Stomach smooth muscle (tissue), 2 donors: ENCODE data around the gene KCND2.
A peak's percentile ranks its signal among the peaks of the same experiment; 100 is the strongest.

Experiments used
- H3K27ac ChIP-seq: one replicate; pipeline ENCODE4 v1.7.0; 2013; ENCODE audit warnings: mild to moderate bottlenecking, low read length, inconsistent platforms
- H3K27me3 ChIP-seq, 2 donors: one replicate each; pipeline ENCODE4 v1.7.0; 2013; ENCODE audit warnings: low read length in 2 of 2; ENCODE audit not compliant: insufficient read depth in 2 of 2, control insufficient read depth in 1 of 2
- H3K36me3 ChIP-seq, 2 donors: one replicate each; pipeline ENCODE4 v1.7.0; 2013; ENCODE audit warnings: low read length in 2 of 2; ENCODE audit not compliant: control insufficient read depth in 2 of 2, insufficient read depth in 2 of 2
- H3K4me1 ChIP-seq: one replicate; pipeline ENCODE4 v1.7.0; 2013; ENCODE audit warnings: low read length; ENCODE audit not compliant: control insufficient read depth, insufficient read depth
- H3K4me3 ChIP-seq, 2 donors: one replicate each; pipeline ENCODE4 v1.7.0; 2013; ENCODE audit warnings: low read length in 2 of 2
- H3K9ac ChIP-seq, 2 donors: one replicate each; pipeline ENCODE4 v1.7.0; 2013; ENCODE audit warnings: low read length in 2 of 2, mild to moderate bottlenecking in 1 of 2
- H3K9me3 ChIP-seq, 2 donors: one replicate each; pipeline ENCODE4 v1.7.0; 2013; ENCODE audit warnings: low read length in 2 of 2; ENCODE audit not compliant: control insufficient read depth in 2 of 2
- donor health status: healthy.
- donor health status: Pancreatic carcinoma.

Gene KCND2

GRCh38 chr7:120272261-120272660, 714 bp upstream of the KCND2 start:
- Histone ChIP-seq H3K27ac (no peak overlapping the region), H3K4me3 (peak overlapping the region; percentile 41 to 77), H3K4me1 (peaks cover 8% of the 10 kb centered on the region), H3K9me3 (peaks cover 0 to 2% of the 10 kb centered on the region in 2 donors), H3K36me3 (no peaks in the 10 kb centered on the region), H3K9ac (no peak overlapping the region), H3K27me3 (peaks cover 5 to 12% of the 10 kb centered on the region in 2 donors)

DNA sequence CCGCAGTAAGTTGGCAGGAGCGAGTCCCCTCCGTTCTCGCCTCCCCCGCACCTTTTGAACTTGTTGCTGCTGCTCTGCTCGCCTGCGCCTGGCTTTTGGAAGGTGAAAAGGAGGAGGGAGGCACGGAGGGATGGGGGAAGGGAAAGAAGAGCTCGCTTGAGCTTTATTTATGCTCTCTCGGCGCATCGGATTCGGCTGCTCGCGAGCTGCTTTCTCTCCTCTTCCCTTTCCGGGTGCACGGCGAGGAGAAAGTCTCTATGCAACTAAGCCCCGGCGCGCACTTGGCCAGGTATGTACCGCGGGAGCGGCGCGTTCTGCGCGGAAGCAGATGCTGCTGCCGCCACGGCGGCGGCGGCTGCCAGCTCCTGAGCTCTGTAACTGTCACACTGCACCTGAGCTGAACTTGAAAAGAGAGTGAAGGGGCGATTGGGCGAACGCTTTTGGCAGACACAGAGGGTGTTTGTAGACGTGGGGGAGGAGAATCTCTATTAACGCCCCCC, 551 bp downstream of the KCND2 start:
- Histone ChIP-seq H3K27me3 (peaks cover 5 to 12% of the 10 kb centered on the region in 2 donors), H3K27ac (no peak overlapping the region), H3K9ac (no peak overlapping the region), H3K9me3 (peaks cover 0 to 2% of the 10 kb centered on the region in 2 donors), H3K4me1 (peaks cover 8% of the 10 kb centered on the region), H3K4me3 (peak overlapping the region; percentile 60 to 72), H3K36me3 (no peaks in the 10 kb centered on the region)

DNA sequence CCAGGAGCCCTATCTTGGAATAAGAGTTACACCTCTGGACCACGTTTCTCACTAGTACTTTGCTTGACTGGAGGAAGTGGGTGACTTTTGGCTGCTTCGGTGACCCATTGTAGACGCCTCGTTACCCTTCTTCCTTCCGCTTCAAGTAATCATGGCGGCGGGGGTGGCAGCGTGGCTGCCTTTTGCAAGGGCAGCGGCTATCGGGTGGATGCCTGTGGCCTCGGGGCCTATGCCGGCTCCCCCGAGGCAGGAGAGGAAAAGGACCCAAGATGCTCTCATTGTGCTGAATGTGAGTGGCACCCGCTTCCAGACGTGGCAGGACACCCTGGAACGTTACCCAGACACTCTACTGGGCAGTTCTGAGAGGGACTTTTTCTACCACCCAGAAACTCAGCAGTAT, 1.5 kb downstream of the KCND2 start:
- Histone ChIP-seq H3K9me3 (peaks cover 0 to 2% of the 10 kb centered on the region in 2 donors), H3K9ac (no peak overlapping the region), H3K4me1 (peaks cover 8% of the 10 kb centered on the region), H3K27me3 (peaks cover 5 to 12% of the 10 kb centered on the region in 2 donors), H3K36me3 (no peaks in the 10 kb centered on the region), H3K4me3 (no peak overlapping the region), H3K27ac (no peak overlapping the region)

DNA sequence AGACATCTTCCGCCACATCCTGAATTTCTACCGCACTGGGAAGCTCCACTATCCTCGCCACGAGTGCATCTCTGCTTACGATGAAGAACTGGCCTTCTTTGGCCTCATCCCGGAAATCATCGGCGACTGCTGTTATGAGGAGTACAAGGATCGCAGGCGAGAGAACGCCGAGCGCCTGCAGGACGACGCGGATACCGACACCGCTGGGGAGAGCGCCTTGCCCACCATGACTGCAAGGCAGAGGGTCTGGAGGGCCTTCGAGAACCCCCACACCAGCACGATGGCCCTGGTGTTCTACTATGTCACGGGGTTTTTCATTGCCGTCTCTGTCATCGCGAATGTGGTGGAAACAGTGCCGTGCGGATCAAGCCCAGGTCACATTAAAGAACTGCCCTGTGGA, 1.9 kb downstream of the KCND2 start:
- H3K4me3 ChIP-seq: no peak overlapping the region
- H3K36me3 ChIP-seq: no peaks in the 10 kb centered on the region
- no peak overlapping the region for H3K27ac ChIP-seq
- H3K4me1 ChIP-seq: peaks cover 8% of the 10 kb centered on the region
- peaks cover 0 to 2% of the 10 kb centered on the region in 2 donors for H3K9me3 ChIP-seq
- no peak overlapping the region for H3K9ac ChIP-seq
- peaks cover 5 to 12% of the 10 kb centered on the region in 2 donors for H3K27me3 ChIP-seq

DNA sequence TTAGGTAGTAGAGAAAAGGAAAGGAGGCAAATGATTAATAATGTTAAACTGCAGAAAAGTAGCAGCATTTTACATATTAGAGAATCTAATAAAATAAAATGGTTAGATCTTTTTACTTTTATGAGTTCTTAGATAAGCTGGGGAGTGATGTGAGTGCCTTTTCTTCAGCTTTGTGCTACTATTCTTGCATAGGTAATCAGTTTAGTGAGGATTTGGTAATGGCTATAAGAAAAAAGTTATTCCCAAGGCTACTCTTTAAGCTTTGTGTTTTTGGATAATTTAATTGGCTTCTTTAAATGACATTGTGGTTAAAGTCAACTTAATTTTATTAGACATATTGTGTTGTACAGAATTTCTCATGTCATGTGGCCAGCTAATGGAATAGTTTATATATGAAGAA, 3.7 kb downstream of the KCND2 start:
- Histone ChIP-seq H3K9ac (no peak overlapping the region), H3K27me3 (peaks cover 5 to 9% of the 10 kb centered on the region in 2 donors), H3K9me3 (peaks cover 0 to 2% of the 10 kb centered on the region in 2 donors), H3K4me1 (peaks cover 8% of the 10 kb centered on the region), H3K4me3 (no peak overlapping the region), H3K27ac (no peak overlapping the region), H3K36me3 (no peaks in the 10 kb centered on the region)

DNA sequence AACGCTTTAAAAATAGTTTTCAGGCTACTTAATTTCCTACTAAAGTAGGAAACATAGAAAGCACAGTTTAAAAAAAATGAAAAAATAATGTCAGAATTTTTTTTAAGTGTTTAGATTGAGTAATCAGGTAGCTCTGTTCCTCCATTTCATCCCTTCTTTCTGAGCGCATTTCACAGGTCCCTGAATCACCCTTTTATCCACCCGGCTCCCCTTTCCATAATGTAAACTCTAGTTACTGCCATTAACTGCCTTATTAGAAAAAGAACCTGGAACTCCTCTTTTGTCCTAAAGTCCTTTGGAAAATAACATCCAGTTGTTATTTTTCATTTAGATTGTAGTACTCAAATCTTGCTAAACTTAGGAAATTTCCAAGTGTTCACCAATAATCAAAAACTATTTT, 5.8 kb downstream of the KCND2 start:
- H3K36me3 ChIP-seq: no peaks in the 10 kb centered on the region
- no peak overlapping the region for H3K4me3 ChIP-seq
- H3K9ac ChIP-seq: no peak overlapping the region
- H3K27ac ChIP-seq: no peak overlapping the region
- H3K4me1 ChIP-seq: no peaks in the 10 kb centered on the region
- H3K27me3 ChIP-seq: peaks cover 0 to 6% of the 10 kb centered on the region in 2 donors
- H3K9me3 ChIP-seq: peaks cover 0 to 2% of the 10 kb centered on the region in 2 donors

GRCh38 chr7:120280743-120281142, 7.8 kb downstream of the KCND2 start:
- H3K4me1 ChIP-seq: no peaks in the 10 kb centered on the region
- H3K27me3 ChIP-seq: no peaks in the 10 kb centered on the region
- H3K36me3 ChIP-seq: no peaks in the 10 kb centered on the region
- H3K9ac ChIP-seq: no peak overlapping the region
- no peak overlapping the region for H3K4me3 ChIP-seq
- no peaks in the 10 kb centered on the region for H3K9me3 ChIP-seq
- no peak overlapping the region for H3K27ac ChIP-seq

GRCh38 chr7:120293027-120293426, 20.1 kb downstream of the KCND2 start:
- no peaks in the 10 kb centered on the region for H3K36me3 ChIP-seq
- H3K27ac ChIP-seq: no peak overlapping the region
- no peaks in the 10 kb centered on the region for H3K4me1 ChIP-seq
- H3K4me3 ChIP-seq: no peak overlapping the region
- no peak overlapping the region for H3K9ac ChIP-seq
- H3K27me3 ChIP-seq: no peaks in the 10 kb centered on the region
- no peaks in the 10 kb centered on the region for H3K9me3 ChIP-seq

DNA sequence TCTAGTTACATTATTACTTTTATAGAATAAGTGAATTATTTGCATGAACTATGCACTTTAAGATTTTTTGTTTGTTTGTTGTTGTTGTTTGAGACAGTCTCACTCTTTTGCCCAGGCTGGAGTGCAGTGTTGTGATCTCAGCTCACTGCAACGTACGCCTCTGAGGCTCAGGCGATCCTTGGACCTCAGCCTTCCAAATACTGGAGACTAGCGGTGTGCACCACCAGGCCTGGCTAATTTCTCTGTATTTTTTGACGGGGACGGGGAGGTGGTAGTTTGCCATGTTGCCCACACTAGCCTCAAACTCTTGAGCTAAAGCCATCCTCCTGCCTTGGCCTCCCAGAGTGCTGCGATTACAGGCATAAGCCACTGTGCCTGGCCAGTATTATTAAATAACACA, 29.2 kb downstream of the KCND2 start:
- Histone ChIP-seq H3K4me3 (no peak overlapping the region), H3K4me1 (no peaks in the 10 kb centered on the region), H3K36me3 (no peaks in the 10 kb centered on the region), H3K27me3 (no peaks in the 10 kb centered on the region), H3K9ac (no peak overlapping the region), H3K9me3 (no peaks in the 10 kb centered on the region), H3K27ac (no peak overlapping the region)

DNA sequence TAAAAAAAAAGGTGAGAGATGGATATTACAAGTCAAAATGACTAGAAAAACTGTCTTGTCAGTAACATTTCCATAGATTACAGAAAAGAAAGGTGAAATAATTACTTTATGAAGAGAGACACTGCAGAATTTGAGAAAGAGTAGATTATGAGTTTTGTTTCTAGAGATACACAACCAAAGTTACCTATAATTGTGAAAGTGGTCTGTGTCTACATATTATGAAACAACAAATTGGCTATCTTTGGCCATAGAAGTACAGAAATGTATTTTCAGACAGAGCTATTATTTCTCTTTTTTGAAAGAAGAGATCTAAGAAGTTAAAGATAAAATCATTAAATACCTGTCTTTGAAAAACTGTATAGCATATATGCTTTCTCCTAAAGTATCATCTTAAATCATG, 30.1 kb downstream of the KCND2 start:
- no peaks in the 10 kb centered on the region for H3K36me3 ChIP-seq
- no peaks in the 10 kb centered on the region for H3K4me1 ChIP-seq
- no peaks in the 10 kb centered on the region for H3K9me3 ChIP-seq
- no peaks in the 10 kb centered on the region for H3K27me3 ChIP-seq
- H3K4me3 ChIP-seq: no peak overlapping the region
- H3K9ac ChIP-seq: no peak overlapping the region
- H3K27ac ChIP-seq: no peak overlapping the region

DNA sequence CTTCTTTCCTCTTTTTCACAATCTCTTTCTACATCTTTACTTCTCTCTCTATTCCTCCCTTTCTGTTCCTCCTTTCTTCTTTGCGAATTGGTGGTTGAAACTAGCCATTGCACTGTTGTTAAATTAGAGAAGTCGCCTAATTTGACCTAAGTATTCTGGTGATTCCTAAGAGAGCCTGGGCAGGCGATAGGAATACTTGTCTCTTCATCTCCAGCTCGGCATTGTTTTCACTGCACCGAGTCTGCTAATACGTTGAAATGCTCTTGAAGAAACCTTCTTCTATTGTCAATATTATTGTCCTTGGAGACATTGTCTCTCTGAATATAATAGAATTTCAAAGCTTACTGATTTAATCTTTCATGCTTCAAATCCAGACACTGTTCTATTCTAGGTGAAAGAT, 31.7 kb downstream of the KCND2 start:
- Histone ChIP-seq H3K36me3 (no peaks in the 10 kb centered on the region), H3K4me1 (no peaks in the 10 kb centered on the region), H3K27ac (no peak overlapping the region), H3K9ac (no peak overlapping the region), H3K9me3 (no peaks in the 10 kb centered on the region), H3K4me3 (no peak overlapping the region), H3K27me3 (no peaks in the 10 kb centered on the region)
